Measurements from ENCODE around the gene EPDR1.

Gene EPDR1

GRCh38 chr7:37912756-37913155, 7.7 kb upstream of the EPDR1 start:
- Histone ChIP-seq H3K27ac (peak overlapping the region; percentile 22; the same call in 1 of the 2 replicates), H3K4me1 (ENCODE audit: low read depth, poor library complexity, severe bottlenecking) (peaks cover 27% of the 10 kb centered on the region), H3K4me3 (IDR thresholded peaks at IDR 0.05; ENCODE audit: insufficient read depth, low read depth, low read length) (no peak overlapping the region), H4K20me1 (ENCODE audit: insufficient read depth) (no peaks in the 10 kb centered on the region), H3K4me2 (peak overlapping the region; percentile 21; the same call in 1 of the 2 replicates), H3K27me3 (ENCODE audit: insufficient read depth, low read depth) (no peaks in the 10 kb centered on the region), H3K36me3 (ENCODE audit: insufficient read depth) (no peaks in the 10 kb centered on the region), H2AFZ (ENCODE audit: low read depth) (peak overlapping the region; percentile 59), H3K79me2 (ENCODE audit: insufficient read depth, low read depth) (no peaks in the 10 kb centered on the region), H3K9ac (no peak overlapping the region)
- no peak for TF ChIP-seq CTCF (conservative IDR thresholded peaks at IDR 0.05; ENCODE audit: low read depth, low read length)

- H3K4me2 ChIP-seq = no peak overlapping the region
- H3K27ac ChIP-seq = no peak overlapping the region
- no peaks in the 10 kb centered on the region for H3K27me3 ChIP-seq (ENCODE audit: insufficient read depth, low read depth)
- H3K4me3 ChIP-seq (IDR thresholded peaks at IDR 0.05; ENCODE audit: insufficient read depth, low read depth, low read length) = no peak overlapping the region
- H3K9ac ChIP-seq = no peak overlapping the region
- H2AFZ ChIP-seq (ENCODE audit: low read depth) = no peak overlapping the region
- H3K4me1 ChIP-seq (ENCODE audit: low read depth, poor library complexity, severe bottlenecking) = peaks cover 35% of the 10 kb centered on the region
- H3K36me3 ChIP-seq (ENCODE audit: insufficient read depth) = no peaks in the 10 kb centered on the region
- H4K20me1 ChIP-seq (ENCODE audit: insufficient read depth) = no peaks in the 10 kb centered on the region
- no peaks in the 10 kb centered on the region for H3K79me2 ChIP-seq (ENCODE audit: insufficient read depth, low read depth)
- no peak for TF ChIP-seq CTCF (conservative IDR thresholded peaks at IDR 0.05; ENCODE audit: low read depth, low read length)
Observed at GRCh38 chr7:37915438-37915837, 5.0 kb upstream of the EPDR1 start.

- no peak overlapping the region for H3K27ac ChIP-seq
- H4K20me1 ChIP-seq (ENCODE audit: insufficient read depth) = no peaks in the 10 kb centered on the region
- no peaks in the 10 kb centered on the region for H3K27me3 ChIP-seq (ENCODE audit: insufficient read depth, low read depth)
- H3K36me3 ChIP-seq (ENCODE audit: insufficient read depth) = no peaks in the 10 kb centered on the region
- H3K9ac ChIP-seq = no peak overlapping the region
- peak overlapping the region; percentile 42; the same call in 1 of the 2 replicates for H2AFZ ChIP-seq (ENCODE audit: low read depth)
- peaks cover 36% of the 10 kb centered on the region for H3K4me1 ChIP-seq (ENCODE audit: low read depth, poor library complexity, severe bottlenecking)
- H3K79me2 ChIP-seq (ENCODE audit: insufficient read depth, low read depth) = no peaks in the 10 kb centered on the region
- TF ChIP-seq CTCF (conservative IDR thresholded peaks at IDR 0.05; ENCODE audit: low read depth, low read length) = no peak
- no peak overlapping the region for H3K4me2 ChIP-seq
- H3K4me3 ChIP-seq (IDR thresholded peaks at IDR 0.05; ENCODE audit: insufficient read depth, low read depth, low read length) = no peak overlapping the region
Observed at GRCh38 chr7:37916017-37916672, 4.3 kb upstream of the EPDR1 start.

GRCh38 chr7:37916673-37917660, 3.5 kb upstream of the EPDR1 start, which contains the start of gene SFRP4:
Gene SFRP4, minus strand, starts transcription at chr7:37916817. Its CDS starts 280 bp downstream, at chr7:37916537.
- no peaks in the 10 kb centered on the region for H3K36me3 ChIP-seq (ENCODE audit: insufficient read depth)
- H3K79me2 ChIP-seq (ENCODE audit: insufficient read depth, low read depth) = peaks cover 6% of the 10 kb centered on the region
- no peak within 1 kb of the TSS for H3K9ac ChIP-seq
- no peak within 1 kb of the TSS for H3K27ac ChIP-seq
- no peaks in the 10 kb centered on the region for H3K27me3 ChIP-seq (ENCODE audit: insufficient read depth, low read depth)
- peak within 1 kb of the TSS; percentile 21; the same call in 1 of the 2 replicates for H3K4me2 ChIP-seq
- peak within 1 kb of the TSS; percentile 42 for H2AFZ ChIP-seq (ENCODE audit: low read depth)
- H3K4me3 ChIP-seq (IDR thresholded peaks at IDR 0.05; ENCODE audit: insufficient read depth, low read depth, low read length) = no peak within 1 kb of the TSS
- no peaks in the 10 kb centered on the region for H4K20me1 ChIP-seq (ENCODE audit: insufficient read depth)
- peak; percentile 93 for TF ChIP-seq CTCF (conservative IDR thresholded peaks at IDR 0.05; ENCODE audit: low read depth, low read length)
- peaks cover 37% of the 10 kb centered on the region for H3K4me1 ChIP-seq (ENCODE audit: low read depth, poor library complexity, severe bottlenecking)

Data from KMS-11 (cell line).